NOMO-1 treated with DMSO at 0.1 percent for 48 hours (cell line): ENCODE measurements around the gene RGS3.

Experiments
- DNase-seq: peaks from one replicate; lab custom pipeline; 2025; ENCODE audit not compliant: unreplicated experiment; lab: John Stamatoyannopoulos, UW

Gene RGS3

GRCh38 chr9:113597390-113598241 is 134.1 kb downstream of the RGS3 start:
- DNase-seq, result no peak

GRCh38 chr9:113598451-113598850 is 134.9 kb downstream of the RGS3 start:
- no peak for DNase-seq

- DNase-seq, result no peak
Measured at GRCh38 chr9:113598883-113599282, 135.4 kb downstream of the RGS3 start.

- DNase-seq, result no peak
Measured at GRCh38 chr9:113599646-113600022, 136.1 kb downstream of the RGS3 start.

- DNase-seq, result no peak
Measured at GRCh38 chr9:113600023-113600823, 136.7 kb downstream of the RGS3 start.

GRCh38 chr9:113600871-113601614 is 137.5 kb downstream of the RGS3 start:
- DNase-seq, result no peak

GRCh38 chr9:113601656-113602055 is 138.1 kb downstream of the RGS3 start:
- DNase-seq, result no peak

GRCh38 chr9:113602126-113603047 is 138.9 kb downstream of the RGS3 start:
- DNase-seq, result peak; percentile 35

- DNase-seq, result no peak
Measured at GRCh38 chr9:113603048-113603375, 139.5 kb downstream of the RGS3 start.

- DNase-seq, result no peak
Measured at GRCh38 chr9:113603773-113604172, 140.2 kb downstream of the RGS3 start.

GRCh38 chr9:113604393-113604792 is 140.9 kb downstream of the RGS3 start:
- no peak for DNase-seq

- DNase-seq, result no peak
Measured at GRCh38 chr9:113606510-113606909, 143.0 kb downstream of the RGS3 start.

- no peak for DNase-seq
Measured at GRCh38 chr9:113608082-113608685, 144.7 kb downstream of the RGS3 start.

GRCh38 chr9:113609562-113610318 is 146.2 kb downstream of the RGS3 start:
- DNase-seq, result no peak

GRCh38 chr9:113611461-113612215 is 148.1 kb downstream of the RGS3 start:
- DNase-seq, result no peak

- DNase-seq, result no peak
Measured at GRCh38 chr9:113612216-113612747, 148.8 kb downstream of the RGS3 start.

GRCh38 chr9:113612828-113613227 is 149.3 kb downstream of the RGS3 start:
- DNase-seq, result no peak

GRCh38 chr9:113613815-113614413 is 150.4 kb downstream of the RGS3 start:
- no peak for DNase-seq
